Stimulated activated CD8-positive, alpha-beta memory T cell treated with anti-CD3 and anti-CD28 coated beads, Interleukin-15, amount 100 ng/mL, for 4 hours (primary cell): Measurements from ENCODE around the gene MAGI1.
"Not testable (repeated sequence)": the region's sequence is repeated elsewhere in the genome, so short reads cannot be mapped to it uniquely, and the experiment has no call there.

Experiments
- DNase-seq, 2 donors: peaks; one replicate each; pipeline ENCODE4 v3.0.0-alpha.2; 2020; ENCODE audit warnings: low read depth in 2 of 2

The MAGI1 gene

GRCh38 chr3:65623362-65623761 lies 415.4 kb downstream of the MAGI1 start:
- no peak for DNase-seq

- DNase-seq, result no peak
Measured at GRCh38 chr3:65619888-65620287, 418.8 kb downstream of the MAGI1 start.

GRCh38 chr3:65619451-65619881 lies 419.3 kb downstream of the MAGI1 start:
- no peak for DNase-seq

GRCh38 chr3:65618599-65618998 lies 420.1 kb downstream of the MAGI1 start:
- DNase-seq, result no peak

- DNase-seq, result no peak
Measured at GRCh38 chr3:65617787-65618186, 420.9 kb downstream of the MAGI1 start.

- no peak for DNase-seq
Measured at GRCh38 chr3:65617209-65617608, 421.5 kb downstream of the MAGI1 start.

- no peak for DNase-seq
Measured at GRCh38 chr3:65616563-65616962, 422.2 kb downstream of the MAGI1 start.

GRCh38 chr3:65615329-65615728 lies 423.4 kb downstream of the MAGI1 start:
- DNase-seq, result no peak

GRCh38 chr3:65614585-65614984 lies 424.1 kb downstream of the MAGI1 start:
- no peak for DNase-seq

GRCh38 chr3:65607965-65608460 lies 430.7 kb downstream of the MAGI1 start:
- not testable (repeated sequence) for DNase-seq

- DNase-seq, result no peak
Measured at GRCh38 chr3:65607101-65607500, 431.6 kb downstream of the MAGI1 start.

- no peak for DNase-seq
Measured at GRCh38 chr3:65605876-65606432, 432.8 kb downstream of the MAGI1 start.

GRCh38 chr3:65604863-65605526 lies 433.7 kb downstream of the MAGI1 start:
- no peak for DNase-seq

- no peak for DNase-seq
Measured at GRCh38 chr3:65603631-65604030, 435.1 kb downstream of the MAGI1 start.

- no peak for DNase-seq
Measured at GRCh38 chr3:65600888-65601287, 437.8 kb downstream of the MAGI1 start.

- no peak for DNase-seq
Measured at GRCh38 chr3:65597952-65598413, 440.7 kb downstream of the MAGI1 start.

GRCh38 chr3:65597226-65597951 lies 441.3 kb downstream of the MAGI1 start:
- DNase-seq, result no peak

GRCh38 chr3:65596571-65597225 lies 442.0 kb downstream of the MAGI1 start:
- DNase-seq, result no peak

- DNase-seq, result no peak
Measured at GRCh38 chr3:65596029-65596300, 442.8 kb downstream of the MAGI1 start.

GRCh38 chr3:65595222-65596028 lies 443.3 kb downstream of the MAGI1 start:
- no peak for DNase-seq
